D341Med (cell line): Measurements from ENCODE around the gene TLX2.

Experiments used
- DNase-seq: peaks from one replicate; pipeline ENCODE4 v3.0.0; 2012; ENCODE audit warnings: low spot score

TLX2 gene

DNA sequence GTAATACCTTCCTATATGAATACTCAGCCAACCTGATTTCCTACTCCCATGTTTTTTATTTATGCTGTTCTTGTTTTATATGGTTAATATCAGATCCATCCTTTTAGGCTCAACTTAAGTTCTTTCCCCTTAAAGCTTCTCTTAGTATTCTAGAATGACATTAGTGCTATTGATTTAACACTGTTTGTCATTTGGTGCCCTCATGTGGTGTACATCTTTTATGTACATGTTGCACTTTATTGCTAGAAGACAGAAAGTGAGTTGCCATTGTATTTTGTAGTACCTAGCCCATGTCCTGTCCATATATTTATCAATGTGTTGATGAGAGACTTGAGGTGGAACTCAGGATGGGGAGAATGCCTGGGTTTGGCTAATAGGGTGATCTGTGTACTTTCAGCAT is 18.0 kb downstream of the TLX2 start:
- no peak for DNase-seq

DNA sequence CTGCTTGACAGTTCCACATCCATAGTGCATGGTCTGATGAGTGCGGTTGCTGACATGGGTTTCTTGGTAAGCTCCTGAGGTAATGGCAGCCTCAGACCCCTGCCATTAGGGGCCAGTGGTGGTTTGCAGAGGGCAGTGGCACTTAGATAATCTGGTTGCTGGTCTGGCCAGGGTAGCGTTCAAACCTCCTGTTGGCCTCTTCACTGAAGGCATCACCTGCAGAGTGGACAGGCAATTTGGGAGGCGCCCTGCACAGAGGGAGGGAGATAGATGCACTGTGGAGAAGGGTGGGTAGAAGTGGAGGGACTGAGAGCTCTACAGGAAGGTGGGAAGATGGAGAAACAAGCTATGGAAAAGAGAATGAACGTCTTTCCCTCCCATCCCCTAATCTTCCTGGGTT is 19.2 kb downstream of the TLX2 start:
- no peak for DNase-seq

DNA sequence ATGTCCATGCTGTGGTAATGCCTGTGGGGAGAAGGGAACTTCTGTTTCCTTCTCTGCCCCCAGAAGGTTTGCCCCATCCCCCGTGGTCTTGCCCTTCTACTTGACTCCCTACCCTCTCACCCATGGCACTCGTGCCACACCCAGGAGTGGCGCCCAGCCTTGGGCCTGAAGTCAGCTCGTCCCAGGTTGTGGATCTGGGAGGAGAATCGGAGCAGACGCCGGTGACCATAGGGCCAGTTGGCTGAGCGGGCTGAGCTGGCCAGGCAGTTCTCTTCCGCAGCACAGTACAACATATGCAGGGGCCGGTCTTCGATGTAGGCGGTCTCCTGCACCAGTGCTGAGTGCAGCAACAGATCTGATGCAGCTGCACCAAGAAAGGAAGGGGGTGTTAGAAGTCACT is 20.2 kb downstream of the TLX2 start:
- DNase-seq = no peak

DNA sequence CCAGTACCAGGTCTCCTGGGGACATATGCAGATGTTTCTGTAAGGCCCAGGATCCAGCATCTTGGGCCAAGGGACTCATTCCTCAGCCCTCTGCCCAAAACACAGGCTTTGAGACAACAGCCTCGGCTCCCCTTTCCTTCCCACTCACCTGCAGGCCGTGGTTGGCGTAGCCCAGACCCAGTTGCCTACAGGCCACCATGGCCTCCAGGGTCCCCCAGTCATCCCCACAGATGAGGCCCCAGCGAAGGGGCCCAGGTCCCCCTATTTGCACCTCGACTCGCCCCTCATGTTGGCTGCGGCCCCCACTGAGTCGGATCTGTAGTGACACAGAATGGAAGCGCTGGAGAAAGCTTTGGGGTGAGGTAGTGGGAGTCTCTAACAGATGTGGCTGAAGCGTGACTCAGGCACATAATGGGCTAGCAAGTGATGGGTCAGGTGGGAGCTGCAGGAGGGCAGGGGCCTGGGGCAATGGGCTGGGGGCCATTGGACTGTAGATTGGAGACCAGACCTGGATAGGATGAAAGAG is 21.3 kb downstream of the TLX2 start:
- no peak for DNase-seq

DNA sequence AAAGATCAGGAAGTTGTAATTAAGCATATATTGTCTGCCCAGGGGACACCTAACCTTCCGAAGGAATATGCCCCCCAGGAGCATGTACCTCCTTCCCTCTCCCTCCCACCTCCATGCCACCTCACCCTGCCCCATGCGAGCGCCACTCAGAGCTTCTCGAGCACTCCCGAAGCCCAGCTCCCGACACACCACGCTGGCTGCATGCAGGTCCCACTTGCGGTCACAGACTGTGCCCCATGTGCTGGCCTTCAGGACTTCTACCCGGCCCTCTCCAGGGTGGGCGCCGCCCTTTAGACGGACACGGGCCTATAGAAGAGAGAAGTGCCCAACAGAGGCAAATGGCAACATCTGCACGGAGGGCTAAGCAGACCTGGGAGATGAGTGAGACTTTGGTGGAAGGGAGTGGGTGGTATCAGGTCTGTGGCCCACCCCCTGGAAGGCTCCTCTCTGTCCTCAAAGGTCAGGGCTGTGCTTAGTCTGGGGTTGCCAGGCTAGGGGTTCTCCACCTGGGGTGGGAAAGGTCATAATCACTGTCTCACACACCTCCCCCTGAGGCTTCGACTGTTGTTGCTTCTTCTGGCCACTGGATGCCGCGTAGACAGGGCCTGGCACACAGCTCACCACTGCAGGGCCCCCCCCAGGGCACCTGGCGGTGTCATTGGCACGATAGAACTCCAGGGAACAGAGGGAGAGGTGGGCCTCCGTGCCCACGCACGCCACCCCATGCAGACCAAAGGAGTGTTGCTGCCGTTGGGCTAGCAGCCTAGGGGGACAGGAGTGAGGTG is 22.1 kb downstream of the TLX2 start:
- no peak for DNase-seq

DNA sequence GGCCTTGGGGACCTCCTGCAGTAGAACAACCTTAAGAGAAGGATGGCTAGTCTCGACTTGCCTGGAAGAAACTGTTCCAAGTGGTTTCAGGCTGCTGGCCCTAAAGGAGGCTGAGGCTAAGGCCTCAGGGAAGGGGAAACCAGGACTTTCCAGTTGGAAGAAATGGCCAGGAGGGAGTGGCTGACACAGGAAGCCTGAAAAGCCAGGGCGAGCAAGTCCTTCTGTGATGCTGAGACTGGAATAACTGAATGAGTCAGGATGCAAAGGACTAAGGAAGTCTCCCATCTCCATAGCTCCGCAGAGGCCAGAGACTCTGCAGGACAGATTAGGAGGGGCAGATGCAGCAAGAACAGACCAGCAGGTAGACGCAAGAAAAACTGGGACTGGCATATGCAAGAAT is 22.9 kb downstream of the TLX2 start:
- no peak for DNase-seq

DNA sequence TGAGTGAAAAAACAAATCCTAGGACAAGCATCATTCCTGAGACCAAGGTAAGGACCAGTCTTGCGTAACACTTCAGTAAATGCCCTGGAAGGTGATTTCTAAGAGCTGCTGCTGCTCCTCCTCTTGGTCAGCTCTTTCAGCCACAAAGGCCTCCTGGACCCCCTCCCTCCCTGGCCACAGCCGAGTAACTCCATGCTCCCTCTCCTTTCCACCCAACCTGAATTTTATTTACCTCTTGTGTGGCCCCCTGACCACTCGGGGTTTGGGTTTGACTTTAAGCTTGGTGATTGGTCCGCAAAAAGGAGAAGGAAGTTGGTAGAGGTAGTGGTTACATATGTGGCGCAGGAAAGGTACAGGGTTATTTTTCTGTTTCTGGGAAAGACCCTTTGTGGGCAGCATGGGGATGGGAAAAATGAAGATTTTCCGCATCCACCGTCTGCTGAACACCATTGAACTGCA is 24.7 kb downstream of the TLX2 start:
- DNase-seq = no peak

DNA sequence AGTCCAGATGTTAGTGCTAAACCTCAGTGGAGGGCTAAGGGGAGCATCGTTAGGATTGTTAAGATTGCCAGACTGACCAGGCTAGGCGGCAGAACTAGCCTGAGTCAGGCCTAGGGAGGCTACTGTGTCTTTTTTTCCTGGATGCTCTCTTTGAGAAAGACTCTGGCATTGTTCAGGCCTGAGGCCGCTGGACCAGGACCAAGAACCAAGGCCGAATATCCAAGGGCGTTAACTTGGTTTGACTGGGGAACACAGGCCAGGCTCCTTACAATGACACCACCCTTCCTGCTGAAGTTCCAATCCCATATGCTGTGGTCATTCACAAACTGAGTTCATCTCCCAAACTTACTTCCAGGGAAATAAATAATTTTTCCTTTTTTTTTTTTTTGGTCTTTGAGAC is 26.0 kb downstream of the TLX2 start:
- no peak for DNase-seq

DNA sequence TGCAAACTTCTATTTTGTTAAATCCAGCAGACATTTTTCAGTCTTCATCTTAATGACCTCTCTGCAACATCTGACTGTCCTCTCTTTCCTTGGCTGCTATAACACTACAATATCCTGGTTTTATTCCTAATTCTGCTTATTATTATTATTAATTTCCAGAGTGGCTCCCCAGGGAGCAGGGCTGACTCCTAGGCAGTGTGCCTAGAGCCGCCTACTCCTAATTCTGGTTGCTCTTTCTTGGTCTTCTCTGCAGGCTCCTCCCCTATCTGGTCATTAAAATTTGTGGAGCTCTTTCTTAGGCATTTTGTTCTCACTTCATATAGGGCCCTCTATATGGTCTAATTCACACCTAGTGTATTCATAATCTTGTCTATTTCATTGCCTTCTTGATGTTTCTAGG is 28.7 kb downstream of the TLX2 start:
- DNase-seq = no peak

DNA sequence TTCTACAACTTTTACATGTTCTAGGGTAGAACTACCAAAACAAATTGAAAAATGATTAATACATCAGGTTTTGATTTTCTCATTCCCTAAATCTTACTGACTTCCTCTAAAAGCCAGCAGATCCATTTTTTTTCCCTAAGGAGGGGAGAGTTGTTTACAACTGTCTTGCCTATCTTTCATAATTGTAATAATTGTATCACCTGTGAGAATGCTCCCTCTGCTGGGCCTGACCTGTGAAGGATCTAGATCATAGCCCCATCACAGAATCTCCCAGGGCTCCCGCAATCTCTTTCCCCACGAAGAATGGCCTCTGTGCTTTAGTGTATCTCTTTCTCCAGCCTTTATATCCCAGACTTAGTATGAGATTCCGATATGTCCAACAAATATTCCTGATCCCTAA is 30.4 kb downstream of the TLX2 start:
- no peak for DNase-seq

DNA sequence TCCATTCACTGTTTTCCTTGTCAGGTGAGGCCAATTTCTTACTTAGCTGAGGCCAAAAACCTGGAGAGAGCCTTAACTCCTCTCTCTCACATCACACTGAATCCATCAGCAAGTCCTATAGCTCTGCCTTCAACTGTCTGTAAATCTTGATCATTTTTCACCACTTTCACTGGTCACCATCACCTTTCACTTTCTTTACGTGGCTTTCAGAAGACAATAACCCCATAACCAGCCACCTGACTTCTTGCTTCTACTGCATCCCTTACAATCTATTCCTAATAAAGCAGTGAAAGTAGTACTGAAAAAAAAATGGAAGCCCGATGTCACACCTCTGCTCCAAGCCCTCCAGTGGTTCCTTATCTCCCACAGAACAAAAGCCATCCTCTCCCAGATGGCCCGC is 31.8 kb downstream of the TLX2 start:
- DNase-seq = no peak

DNA sequence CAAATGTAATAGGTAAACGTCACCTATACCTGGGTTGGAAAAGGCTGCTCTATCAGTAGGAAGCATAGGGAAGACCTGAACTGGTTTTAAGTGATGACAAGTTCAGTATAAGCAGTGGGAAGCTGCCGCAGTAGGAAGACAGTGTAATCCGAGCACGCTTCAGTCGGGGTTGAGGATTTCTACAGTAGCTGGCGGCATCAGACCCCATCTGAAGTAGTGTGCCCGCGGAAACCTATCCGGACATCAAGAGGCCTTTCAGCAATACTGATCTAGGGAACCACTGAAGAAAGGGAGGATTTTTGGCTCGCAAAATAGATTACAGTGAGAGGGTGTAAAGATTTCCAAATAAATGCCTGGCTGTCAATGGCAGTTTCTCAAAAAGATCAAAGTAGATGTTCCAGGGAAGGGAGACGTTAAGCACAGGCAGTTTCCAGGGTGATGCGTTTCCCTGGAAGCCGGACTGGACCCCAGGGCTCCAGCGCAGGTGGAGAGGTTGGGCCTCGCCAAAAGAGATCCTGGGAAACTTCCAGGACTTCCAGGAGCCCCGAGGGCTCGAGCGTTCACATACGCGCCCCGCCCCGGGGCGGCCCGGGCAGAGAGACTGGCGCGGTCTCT is 34.1 kb downstream of the TLX2 start:
- DNase-seq = peak; percentile 47

DNA sequence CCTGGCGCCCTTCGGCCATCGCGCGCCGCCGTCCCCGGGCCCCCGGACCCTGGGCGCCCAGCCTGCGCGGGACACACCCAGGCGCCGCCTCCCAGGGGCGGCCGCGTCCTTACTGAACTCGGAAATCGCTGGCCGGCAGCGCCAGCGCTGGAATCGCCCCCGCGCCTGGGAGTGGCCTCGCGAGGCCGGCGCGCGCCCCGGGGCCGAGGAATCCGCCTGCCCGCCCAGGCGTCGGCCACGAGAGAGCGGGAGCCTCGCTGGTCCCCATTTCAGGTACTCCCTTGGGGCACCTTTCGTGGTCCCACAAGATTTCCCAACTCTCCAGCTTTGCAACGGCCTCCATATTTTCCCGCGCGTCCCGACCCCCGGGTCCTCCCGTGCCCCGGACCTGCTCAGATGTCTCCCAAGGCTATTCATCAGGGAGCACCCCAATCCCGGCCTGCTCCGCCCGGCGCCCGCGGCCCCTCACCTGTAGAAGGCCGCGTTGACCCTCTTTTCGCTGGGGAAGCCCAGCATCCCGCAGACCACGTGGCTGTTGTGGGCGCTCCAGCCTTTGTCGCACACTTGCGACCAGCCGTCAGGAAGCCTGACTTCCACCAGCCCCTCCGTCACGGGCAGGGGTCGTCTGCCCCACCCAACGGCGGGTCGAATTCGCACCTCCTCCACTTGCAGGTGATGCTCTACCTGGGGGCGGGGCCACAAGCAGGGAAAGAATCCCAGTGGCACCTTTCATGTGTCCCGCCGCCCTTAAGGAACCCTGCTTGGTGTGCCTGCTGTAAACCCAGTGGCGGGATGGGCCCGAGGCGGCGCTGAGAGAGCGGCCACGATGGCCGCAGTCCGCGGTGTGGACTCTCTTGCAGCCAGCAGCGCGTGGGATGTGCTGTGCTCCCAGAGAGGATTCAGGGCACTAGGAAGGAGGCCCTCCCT is 34.9 kb downstream of the TLX2 start:
- DNase-seq = peak; percentile 77

DNA sequence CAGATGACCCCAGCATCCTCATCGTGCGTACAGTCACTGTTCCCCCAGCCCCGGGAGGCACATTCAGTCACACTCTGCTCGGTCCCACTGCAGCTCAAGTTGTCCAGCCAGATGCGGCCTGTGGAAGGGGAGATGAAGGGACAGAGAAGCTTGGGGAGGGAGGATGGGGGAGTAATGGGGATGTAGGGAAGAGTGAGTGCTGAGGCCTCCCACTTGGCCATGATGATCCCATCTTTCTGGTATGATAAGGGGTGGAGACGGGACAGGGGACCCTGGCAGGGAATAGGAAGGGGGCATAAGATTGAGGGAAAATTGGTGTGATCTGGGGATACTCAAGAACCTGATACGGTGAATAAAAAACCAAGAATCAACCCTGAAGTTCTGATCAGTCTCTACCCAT is 36.0 kb downstream of the TLX2 start:
- no peak for DNase-seq

DNA sequence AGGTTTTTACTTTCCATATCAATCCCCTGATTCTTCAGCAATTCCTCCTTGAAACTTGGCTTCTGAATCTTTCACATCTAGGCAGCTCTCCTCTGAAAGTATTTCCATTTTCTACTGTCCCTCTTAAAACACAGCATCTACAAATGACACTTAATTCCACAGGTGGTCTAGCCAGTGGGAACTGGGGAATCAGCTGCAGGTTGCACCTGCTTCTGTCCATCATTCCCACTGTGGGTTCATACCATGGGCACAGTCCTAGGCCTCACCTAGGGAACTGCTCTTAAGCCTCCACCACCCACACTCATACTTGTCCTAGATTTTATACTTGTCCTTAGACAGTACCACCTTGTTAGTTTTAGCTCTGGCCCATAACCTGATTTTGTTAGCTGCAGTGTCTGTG is 37.3 kb downstream of the TLX2 start:
- no peak for DNase-seq

DNA sequence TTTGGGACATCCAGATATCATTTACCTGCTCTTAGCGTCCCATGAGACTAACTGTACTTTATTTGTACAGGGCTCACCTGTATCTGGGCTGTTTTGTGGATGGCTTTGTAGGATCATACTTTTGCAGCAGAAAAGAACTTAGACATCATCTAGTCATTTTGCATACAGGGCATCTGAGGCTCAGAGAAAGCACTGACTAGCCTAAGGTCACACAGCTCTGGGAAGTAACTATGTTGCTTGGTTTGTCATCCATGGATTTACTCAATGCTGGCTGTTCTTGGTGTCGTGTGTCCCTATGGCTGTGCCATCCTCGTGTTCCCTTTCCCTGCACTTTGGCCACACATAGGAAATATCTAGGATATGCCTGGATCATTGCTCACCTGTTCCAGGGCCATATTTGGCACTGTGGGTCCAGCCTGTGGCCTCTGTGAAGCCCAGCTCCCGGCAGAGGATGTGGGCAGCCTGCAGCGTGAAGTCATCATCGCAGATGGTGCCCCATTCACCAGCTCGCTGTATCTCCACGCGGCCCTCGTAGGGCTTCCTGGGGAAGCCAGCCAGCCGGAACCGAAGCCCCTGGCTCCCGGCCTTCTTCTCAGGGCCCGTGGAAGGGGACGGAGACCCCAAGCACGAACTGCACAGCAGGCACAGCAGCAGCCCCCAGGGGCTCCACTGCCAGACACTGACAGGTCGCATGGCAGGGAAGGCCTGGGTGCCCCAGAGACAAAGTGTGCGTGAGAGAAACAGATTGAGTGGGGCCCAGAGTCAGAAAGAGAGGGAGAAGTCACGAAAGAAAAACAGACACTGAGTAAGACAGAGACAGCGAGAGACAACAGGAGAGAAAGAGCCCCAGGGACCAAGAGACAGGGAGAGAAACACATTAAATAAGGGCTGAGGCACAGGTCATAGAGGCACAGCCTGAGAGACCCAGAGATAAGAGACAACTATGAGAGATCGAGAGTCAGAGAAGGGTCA is 38.0 kb downstream of the TLX2 start:
- DNase-seq = no peak

DNA sequence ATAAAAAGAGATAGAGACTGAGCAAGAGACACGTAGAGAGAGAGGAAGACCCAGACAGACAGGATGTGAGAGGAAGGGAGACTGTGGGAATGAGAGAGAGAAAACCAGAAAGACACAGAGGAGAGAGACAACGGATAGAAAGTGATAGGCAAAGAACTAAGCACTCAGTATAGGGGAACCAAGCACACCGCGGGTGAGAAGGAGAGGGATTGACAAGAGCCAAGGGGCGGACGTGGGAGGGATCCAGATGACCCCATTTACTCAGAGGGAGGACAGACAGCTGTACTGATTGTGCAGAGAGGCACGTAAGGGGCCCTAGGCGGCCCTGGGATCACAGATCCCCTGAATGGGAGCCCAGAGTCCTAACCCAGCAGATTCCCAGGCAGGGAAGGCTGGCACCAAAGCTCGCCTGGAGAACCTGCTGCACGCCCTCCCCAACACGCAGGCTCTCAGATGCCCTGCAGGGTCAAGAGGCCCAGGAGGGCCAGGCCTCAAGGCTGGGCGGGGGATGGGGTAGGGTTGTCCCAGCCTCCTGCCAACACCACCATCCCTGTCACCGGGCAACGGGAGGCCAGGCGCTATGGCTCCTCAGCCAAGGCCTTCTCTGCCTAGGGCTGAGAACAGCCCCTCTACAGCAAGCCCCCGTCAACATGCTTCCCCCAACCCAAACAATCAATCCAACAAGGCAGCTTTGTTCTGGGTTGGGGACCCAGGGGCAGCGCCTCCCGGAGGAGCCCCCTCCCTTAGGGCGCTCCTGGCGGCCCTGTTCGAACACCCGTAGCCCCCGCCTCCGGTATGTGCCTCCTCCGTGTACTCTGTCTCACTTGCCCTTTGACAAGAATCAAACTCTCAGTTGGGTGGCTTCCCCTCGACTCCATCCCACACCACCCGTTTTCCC is 38.9 kb downstream of the TLX2 start:
- DNase-seq = no peak

DNA sequence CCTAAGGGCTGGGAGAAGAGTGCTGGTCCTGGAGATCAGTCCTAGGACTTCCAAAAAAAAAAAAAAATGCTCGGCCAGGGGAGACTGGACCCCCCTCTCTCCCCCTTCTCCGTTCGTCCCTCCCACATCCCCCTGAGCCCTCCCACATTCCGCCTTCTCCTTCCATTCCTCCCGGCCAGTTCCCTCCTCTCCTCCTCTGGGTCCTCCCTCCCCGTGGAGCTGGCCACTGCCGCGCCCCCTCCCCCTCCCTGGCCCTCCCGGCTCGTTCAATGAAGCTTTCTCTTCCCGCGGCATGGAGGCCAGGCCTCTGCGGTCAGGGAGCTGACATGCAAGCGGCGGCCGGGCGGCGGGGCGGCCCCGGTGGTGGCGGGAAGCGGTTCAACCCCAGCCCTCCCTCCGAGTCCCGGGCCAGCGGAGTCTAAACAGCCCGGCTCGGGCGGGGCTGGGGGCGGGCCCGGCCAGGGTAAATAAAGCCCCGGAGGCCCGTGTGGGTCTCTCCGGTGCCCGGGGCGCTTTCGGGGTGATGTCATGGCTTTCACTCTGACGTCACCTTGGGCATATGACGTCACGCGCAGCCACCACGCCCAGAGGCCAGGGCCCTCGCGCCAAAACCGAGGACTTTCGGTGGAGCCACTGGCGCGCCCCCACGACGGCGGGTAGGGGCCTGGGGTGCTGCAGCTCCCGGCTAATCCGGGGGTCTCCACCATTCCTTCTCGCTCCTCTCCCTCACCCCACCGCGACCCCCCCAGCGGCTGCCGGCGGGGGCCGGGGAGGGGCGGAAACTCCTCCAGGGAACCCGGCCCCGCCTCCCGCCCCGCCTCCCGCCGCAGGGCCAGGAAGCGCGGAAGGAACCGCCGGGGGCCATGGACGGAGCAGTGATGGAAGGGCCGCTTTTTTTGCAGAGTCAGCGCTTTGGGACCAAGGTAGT is 39.9 kb downstream of the TLX2 start, which contains the start of the genes DOK1 and LOXL3:
DOK1 (plus strand) TSS at position 829 of the 928 bp plus-strand sequence; CDS start at position 864, 35 bp downstream.
LOXL3 (minus strand) TSS at position 51 of the 928 bp plus-strand sequence. CDS start 1,308 bp downstream, outside the sequence.
- DNase-seq = peak; percentile 83
